ENCODE measurements around the gene DDX24.

The DDX24 gene

DNA sequence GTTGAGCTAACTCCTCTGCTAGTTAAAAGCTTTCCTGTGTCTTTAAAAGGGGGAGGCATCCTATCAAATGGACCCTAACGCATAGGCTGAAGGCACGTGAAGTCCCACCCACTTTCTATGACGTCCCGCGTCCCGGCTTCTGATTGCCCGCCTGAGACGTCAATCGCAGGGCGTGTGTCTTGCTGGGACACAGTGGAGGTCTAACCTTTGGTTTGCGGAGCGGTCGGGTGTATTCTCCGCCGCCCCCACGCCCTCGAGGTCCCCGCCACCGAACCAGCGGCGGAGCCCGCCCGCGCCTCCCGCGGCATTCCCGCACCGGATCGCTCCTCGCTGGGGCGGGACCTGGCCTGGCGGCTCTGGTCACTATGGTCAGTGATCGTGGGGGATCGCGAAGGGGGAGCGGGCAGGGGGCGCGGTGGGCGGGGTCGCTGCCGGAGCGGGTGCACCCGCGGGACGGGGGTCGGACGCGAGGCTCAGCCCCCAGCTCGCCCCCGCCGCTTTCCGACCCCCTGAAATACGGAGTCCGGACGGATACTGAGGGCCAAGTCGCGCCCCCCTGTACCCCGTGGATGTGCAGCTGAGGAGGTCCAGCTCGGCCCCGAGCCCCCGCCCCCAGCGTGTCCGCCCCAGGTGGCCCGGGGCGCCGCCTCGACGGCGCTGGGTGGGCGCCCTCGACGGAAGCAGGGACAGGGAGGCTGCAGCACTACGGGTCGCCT is 54.7 kb downstream of the DDX24 start, which contains the start of gene OTUB2:
OTUB2 (plus strand) TSS at position 168 of the 716 bp plus-strand sequence; CDS start at position 366, 198 bp downstream.
- peak; percentile 100 for DNase-seq (ENCODE audit: extremely low spot score)
- ChIA-PET POLR2A (interaction anchor here (0.7 kb wide), 1 partner anchor 177 kb away, joined by 3 read pairs; no protein-coding TSS in a partner anchor), CTCF (interaction anchor here (0.8 to 16.5 kb wide), 17 partner anchors 9 to 819 kb away, joined by 3 to 151 read pairs (median 4); partner anchors contain the start of genes GON7, IFI27L2 and UBR7)
- TF ChIP-seq, protein P1, sequence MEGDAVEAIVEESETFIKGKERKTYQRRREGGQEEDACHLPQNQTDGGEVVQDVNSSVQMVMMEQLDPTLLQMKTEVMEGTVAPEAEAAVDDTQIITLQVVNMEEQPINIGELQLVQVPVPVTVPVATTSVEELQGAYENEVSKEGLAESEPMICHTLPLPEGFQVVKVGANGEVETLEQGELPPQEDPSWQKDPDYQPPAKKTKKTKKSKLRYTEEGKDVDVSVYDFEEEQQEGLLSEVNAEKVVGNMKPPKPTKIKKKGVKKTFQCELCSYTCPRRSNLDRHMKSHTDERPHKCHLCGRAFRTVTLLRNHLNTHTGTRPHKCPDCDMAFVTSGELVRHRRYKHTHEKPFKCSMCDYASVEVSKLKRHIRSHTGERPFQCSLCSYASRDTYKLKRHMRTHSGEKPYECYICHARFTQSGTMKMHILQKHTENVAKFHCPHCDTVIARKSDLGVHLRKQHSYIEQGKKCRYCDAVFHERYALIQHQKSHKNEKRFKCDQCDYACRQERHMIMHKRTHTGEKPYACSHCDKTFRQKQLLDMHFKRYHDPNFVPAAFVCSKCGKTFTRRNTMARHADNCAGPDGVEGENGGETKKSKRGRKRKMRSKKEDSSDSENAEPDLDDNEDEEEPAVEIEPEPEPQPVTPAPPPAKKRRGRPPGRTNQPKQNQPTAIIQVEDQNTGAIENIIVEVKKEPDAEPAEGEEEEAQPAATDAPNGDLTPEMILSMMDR (IDR thresholded peaks at IDR 0.05; ENCODE audit: control extremely low read depth, extremely low read depth, low read depth, missing control alignments): no peak

DNA sequence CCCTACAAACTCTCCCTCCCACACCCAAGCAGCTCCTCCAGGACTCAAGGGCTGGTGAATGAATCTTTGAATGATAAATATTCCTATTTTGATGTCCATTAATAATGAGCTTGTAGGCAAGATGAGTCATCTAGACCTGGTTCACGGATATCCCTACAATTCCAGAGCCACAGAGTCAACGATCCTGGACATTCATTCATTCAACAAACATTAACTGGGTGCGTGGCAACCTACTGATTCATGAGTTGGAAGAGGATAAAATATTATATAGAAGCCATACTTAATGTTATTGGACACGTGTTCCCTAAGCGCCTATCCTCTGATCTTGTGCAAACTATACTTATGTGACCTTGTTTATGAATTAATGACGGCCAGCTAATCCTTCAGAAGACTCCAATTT is 55.3 kb downstream of the DDX24 start:
- no peak for DNase-seq (ENCODE audit: extremely low spot score)
- POLR2A ChIA-PET: interaction anchor here (0.7 kb wide), 1 partner anchor 177 kb away, joined by 3 read pairs; no protein-coding TSS in a partner anchor

DNA sequence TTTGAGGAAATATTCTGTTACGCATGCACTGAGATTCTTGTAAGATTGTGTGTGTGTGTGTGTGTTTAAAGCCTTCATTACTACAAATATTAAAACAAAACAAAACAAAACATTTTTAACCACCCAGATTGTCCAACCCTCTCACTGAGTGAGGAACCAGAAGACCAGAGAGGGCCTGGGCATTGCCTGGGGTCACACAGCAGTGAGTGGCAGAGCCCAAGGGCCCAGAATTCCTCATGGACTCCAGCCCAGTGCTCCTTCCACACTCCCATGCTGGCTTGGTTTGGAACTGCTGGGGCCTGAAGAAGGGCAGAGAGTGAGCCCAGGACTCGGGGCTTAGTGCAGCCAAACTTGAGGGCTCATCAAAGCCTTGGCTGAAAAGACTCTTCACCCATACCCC is 56.5 kb downstream of the DDX24 start:
- CTCF ChIA-PET: interaction anchor here (0.9 to 16.5 kb wide), 6 partner anchors 11 to 112 kb away, joined by 3 to 151 read pairs (median 6); no protein-coding TSS in a partner anchor
- POLR2A ChIA-PET: no interaction called here
- TF ChIP-seq, protein P1 (IDR thresholded peaks at IDR 0.05; ENCODE audit: control extremely low read depth, extremely low read depth, low read depth, missing control alignments): no peak
- no peak for DNase-seq (ENCODE audit: extremely low spot score)

More for the DNA sequence above, 55.3 kb downstream of the DDX24 start:
- TF ChIP-seq, protein P1 (IDR thresholded peaks at IDR 0.05; ENCODE audit: control extremely low read depth, extremely low read depth, low read depth, missing control alignments): no peak
- CTCF ChIA-PET: interaction anchor here (0.8 to 16.5 kb wide), 15 partner anchors 10 to 819 kb away, joined by 3 to 151 read pairs (median 4); partner anchors contain the start of genes GON7, IFI27L2 and UBR7

DNA sequence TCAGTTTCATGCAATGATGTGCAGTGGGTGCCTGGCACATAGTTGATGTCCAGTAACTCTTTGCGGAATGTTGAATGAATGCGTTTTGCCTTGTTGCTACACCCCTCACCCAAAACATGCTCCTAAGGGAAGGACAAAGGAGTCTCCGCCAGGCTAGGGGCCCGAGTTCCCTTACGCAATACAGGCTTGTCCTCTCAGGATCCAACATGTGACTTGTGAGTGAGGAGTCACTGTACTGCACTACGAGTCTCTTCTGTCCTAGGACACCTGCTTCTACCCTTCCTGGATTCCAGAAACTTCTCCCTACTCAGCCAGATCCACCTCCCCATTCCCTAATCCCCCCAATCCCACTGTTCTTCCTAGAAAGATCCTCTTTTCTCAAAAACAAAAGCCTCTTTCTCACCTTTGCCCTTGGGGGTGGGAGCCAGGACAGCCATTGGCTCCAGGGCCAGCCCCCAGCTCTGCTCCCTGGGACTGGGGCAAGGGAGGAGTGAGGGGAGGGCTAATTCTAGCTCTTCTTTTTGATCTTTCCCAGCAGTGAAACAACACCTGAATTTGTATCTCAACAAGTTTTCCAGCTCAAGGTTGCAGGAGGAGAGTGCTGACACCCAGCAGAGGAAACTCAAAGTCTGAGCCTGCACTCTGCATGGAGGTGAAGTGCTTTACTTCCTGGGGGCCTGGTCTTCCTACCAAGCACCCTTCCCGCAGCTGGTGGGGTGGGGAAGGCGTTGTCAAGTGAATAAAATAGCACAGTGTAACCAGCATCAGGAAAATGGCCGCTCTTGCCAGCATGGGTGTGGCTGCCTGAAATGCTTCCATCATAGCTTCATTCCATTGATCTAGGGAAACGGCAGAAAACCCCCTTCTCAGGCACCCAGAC is 58.2 kb downstream of the DDX24 start:
- CTCF ChIA-PET: interaction anchor here (0.9 to 16.5 kb wide), 9 partner anchors 13 to 158 kb away, joined by 3 to 151 read pairs (median 5); no protein-coding TSS in a partner anchor
- POLR2A ChIA-PET: interaction anchor here (1.0 kb wide), 1 partner anchor 57 kb away, joined by 3 read pairs; no protein-coding TSS in a partner anchor
- no peak for DNase-seq (ENCODE audit: extremely low spot score)
- TF ChIP-seq, protein P1 (IDR thresholded peaks at IDR 0.05; ENCODE audit: control extremely low read depth, extremely low read depth, low read depth, missing control alignments): no peak

DNA sequence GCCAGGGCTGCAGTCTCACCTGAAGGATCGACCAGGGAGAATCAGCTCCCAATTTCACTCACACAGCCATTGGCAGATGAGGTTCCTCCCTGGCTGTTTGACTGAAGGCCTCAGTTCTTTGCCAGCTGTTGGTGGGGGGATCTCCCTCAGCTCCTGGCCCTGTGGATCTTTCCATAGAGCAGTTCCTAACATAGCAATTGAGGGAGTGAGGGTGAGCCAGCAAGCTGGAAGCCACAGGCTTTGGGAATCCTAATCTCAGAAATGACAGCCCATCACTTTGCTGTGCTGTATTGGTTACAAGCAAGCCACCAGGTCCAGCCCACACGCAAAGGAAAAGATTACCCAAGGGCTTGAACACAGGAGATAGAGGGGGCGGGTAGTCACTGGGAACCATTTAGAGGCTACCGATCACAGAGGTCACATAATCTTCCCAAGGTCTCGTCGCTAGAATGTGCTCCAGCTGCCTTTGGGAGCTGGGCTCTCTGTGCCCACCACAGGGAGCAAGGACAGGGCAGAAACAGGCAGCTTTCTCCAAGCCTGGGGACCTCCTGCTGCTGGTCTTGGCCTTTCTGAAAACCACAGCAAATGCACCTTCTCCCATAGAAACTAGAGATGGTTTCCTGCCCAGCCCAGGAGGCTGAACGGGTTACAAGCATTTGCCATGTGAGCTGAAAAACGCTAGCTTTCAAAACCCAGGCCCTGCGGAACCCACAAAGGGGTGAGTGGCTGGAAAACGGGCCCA is 59.4 kb downstream of the DDX24 start:
- POLR2A ChIA-PET: no interaction called here
- CTCF ChIA-PET: interaction anchor here (0.9 to 16.5 kb wide), 10 partner anchors 8 to 115 kb away, joined by 3 to 151 read pairs (median 7); no protein-coding TSS in a partner anchor
- TF ChIP-seq, protein P1 (IDR thresholded peaks at IDR 0.05; ENCODE audit: control extremely low read depth, extremely low read depth, low read depth, missing control alignments): no peak
- no peak for DNase-seq (ENCODE audit: extremely low spot score)

All from GM10248 (cell line).